ENCODE results near the gene POLQ. TPM values are rescaled to one million over a fixed set of nuclear protein-coding genes. Genes with fewer than 3 reads are reported as not detected.
"Not testable (repeated sequence)": the region's sequence is repeated elsewhere in the genome, so short reads cannot be mapped to it uniquely, and the experiment has no call there.

Gene POLQ
- total RNA-seq, 1 donor from 2014 or later: 0.38 TPM

DNA sequence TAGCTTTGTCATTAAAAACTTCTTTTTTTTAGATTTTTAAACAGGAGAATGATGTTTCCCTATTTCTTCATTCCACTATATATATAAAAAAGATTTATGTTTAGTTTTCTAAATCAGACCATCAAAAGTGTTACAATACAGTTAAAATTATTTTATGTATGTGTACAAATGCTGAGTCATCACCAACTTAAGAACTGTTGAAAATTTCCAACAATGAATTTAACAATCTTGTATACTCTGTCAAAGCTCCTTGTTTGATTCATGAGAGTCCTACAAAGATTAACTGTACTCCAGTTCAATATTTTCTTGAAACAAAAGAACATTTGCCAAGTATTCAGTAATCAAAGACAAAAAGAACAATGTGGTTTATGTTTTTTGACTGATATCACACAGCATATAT, 82.0 kb downstream of the POLQ start:
- H3K4me1 ChIP-seq: no peaks in the 10 kb centered on the region
- H3K27ac ChIP-seq (replicated peaks): no peak overlapping the region
- intact Hi-C loops (cut with micrococcal nuclease): no loop called here
- H3K9me3 ChIP-seq (replicated peaks): no peaks in the 10 kb centered on the region
- no peaks in the 10 kb centered on the region for H3K27me3 ChIP-seq (ENCODE audit: low read depth)
- TF ChIP-seq, protein P1, sequence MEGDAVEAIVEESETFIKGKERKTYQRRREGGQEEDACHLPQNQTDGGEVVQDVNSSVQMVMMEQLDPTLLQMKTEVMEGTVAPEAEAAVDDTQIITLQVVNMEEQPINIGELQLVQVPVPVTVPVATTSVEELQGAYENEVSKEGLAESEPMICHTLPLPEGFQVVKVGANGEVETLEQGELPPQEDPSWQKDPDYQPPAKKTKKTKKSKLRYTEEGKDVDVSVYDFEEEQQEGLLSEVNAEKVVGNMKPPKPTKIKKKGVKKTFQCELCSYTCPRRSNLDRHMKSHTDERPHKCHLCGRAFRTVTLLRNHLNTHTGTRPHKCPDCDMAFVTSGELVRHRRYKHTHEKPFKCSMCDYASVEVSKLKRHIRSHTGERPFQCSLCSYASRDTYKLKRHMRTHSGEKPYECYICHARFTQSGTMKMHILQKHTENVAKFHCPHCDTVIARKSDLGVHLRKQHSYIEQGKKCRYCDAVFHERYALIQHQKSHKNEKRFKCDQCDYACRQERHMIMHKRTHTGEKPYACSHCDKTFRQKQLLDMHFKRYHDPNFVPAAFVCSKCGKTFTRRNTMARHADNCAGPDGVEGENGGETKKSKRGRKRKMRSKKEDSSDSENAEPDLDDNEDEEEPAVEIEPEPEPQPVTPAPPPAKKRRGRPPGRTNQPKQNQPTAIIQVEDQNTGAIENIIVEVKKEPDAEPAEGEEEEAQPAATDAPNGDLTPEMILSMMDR (IDR thresholded peaks at IDR 0.05; ENCODE audit: borderline replicate concordance): no peak
- H3K36me3 ChIP-seq: no peaks in the 10 kb centered on the region
- H3K4me3 ChIP-seq: no peak overlapping the region
- DNase-seq: no peak

DNA sequence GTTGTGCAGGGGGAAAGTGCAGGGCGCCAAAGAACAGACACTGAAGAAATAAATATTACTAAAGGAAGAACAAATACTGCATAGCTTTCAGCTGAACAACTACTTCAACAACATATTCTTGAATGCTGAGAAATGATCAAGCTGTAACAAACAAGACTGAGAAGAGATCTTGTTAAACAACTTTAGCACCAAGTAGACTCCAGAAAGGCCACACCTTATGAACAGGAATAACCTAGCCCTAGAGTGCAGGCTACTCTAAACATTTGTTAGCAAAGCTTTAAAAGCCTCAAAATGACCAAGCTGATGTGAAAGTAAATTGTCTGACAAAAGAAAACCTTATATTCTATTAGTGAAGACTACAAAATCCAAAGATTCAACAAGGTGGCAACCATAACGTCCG, 83.2 kb downstream of the POLQ start:
- TF ChIP-seq, protein P1 (IDR thresholded peaks at IDR 0.05; ENCODE audit: borderline replicate concordance): no peak
- Histone ChIP-seq H3K36me3 (no peaks in the 10 kb centered on the region), H3K4me1 (no peaks in the 10 kb centered on the region), H3K27ac (replicated peaks) (no peak overlapping the region), H3K4me3 (no peak overlapping the region), H3K9me3 (replicated peaks) (no peaks in the 10 kb centered on the region), H3K27me3 (ENCODE audit: low read depth) (no peaks in the 10 kb centered on the region)
- intact Hi-C loops (cut with micrococcal nuclease): no loop called here
- DNase-seq: no peak

DNA sequence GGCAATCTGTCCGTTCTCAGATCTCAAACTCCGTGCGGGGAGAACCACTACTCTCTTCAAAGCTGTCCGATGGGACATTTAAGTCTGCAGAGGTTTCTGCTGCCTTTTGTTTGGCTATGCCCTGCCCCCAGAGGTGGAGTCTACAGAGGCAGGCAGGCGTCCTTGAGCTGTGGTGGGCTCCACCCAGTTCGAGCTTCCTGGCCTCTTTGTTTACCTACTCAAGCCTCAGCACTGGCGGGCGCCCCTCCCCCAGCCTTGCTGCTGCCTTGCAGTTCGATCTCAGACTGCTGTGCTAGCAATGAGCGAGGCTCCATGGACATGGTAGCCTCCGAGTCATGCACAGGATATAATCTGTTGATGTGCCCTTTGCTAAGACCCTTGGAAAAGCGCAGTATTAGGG, 94.0 kb downstream of the POLQ start:
- H3K36me3 ChIP-seq; H3K9me3 ChIP-seq (replicated peaks); DNase-seq; H3K4me1 ChIP-seq; H3K27ac ChIP-seq (replicated peaks); H3K4me3 ChIP-seq; intact Hi-C loops (cut with micrococcal nuclease); H3K27me3 ChIP-seq (ENCODE audit: low read depth): not testable (repeated sequence)

DNA sequence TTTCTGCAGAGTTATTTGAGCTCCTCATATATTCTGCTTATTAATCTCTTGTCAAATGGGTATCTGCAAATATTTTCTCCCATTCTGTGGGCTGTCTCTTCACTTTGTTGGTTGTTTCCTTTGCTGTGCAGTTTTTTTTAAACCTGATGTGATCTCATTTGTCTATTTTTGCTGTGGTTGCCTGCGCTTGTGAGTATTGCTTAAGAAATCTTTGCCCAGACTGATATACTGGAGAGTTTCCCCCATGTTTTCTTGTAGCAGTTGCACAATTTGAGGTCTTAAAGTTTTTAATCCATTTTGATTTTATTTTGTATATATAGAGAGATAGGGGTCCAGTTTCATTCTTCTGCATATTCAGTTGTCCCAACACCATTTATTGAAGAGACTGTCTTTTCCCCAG, 102.3 kb downstream of the POLQ start:
- intact Hi-C loops (cut with micrococcal nuclease): no loop called here
- Histone ChIP-seq H3K27me3 (ENCODE audit: low read depth) (no peaks in the 10 kb centered on the region), H3K4me3 (no peak overlapping the region), H3K36me3 (no peaks in the 10 kb centered on the region), H3K4me1 (no peaks in the 10 kb centered on the region), H3K9me3 (replicated peaks) (no peaks in the 10 kb centered on the region), H3K27ac (replicated peaks) (no peak overlapping the region)
- DNase-seq: no peak
- TF ChIP-seq, protein P1 (IDR thresholded peaks at IDR 0.05; ENCODE audit: borderline replicate concordance): no peak

DNA sequence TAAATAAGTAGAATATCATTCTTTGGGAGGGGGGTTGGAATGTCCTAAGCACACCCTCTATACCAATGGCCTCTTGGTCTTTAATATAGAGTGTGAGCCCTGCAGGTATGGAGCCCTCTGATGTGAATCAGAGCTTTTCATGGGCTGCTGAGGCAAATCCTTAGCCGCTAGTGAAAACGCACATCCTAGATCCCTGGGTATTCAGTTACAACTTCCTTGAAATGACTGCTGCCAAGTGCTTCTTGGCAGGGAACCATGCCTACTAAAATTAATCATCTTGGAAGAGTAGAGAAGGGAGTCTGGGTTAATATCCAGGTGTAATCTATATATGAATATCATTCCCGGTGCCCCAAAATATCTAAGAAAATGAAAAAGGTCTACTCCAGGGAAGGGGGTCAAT, 109.1 kb downstream of the POLQ start:
- H3K27me3 ChIP-seq (ENCODE audit: low read depth): no peaks in the 10 kb centered on the region
- no peak overlapping the region for H3K4me3 ChIP-seq
- TF ChIP-seq, protein P1 (IDR thresholded peaks at IDR 0.05; ENCODE audit: borderline replicate concordance): no peak
- no peaks in the 10 kb centered on the region for H3K4me1 ChIP-seq
- H3K27ac ChIP-seq (replicated peaks): no peak overlapping the region
- intact Hi-C loops (cut with micrococcal nuclease): no loop called here
- H3K36me3 ChIP-seq: no peaks in the 10 kb centered on the region
- DNase-seq: no peak
- no peaks in the 10 kb centered on the region for H3K9me3 ChIP-seq (replicated peaks)

DNA sequence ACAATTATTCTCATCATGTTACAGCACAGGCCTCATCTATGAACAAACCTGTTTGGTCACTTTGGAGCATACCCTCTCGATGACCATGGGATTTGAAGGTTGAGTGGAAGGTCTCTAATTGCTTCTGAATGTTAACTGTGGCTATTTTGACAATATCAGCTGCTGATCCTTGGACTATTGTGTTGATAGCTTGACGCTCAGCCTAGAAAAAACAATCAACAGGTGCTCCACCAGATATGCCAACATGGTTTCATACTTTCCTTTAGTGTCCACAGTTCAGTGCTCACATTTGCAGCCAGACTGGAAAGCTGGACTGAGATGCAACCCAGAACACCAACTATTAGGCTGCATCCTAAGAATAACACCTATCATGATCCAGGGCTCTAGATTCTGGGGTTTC, 109.7 kb downstream of the POLQ start:
- Histone ChIP-seq H3K4me1 (no peaks in the 10 kb centered on the region), H3K27ac (replicated peaks) (no peak overlapping the region), H3K9me3 (replicated peaks) (no peaks in the 10 kb centered on the region), H3K36me3 (no peaks in the 10 kb centered on the region), H3K27me3 (ENCODE audit: low read depth) (no peaks in the 10 kb centered on the region), H3K4me3 (no peak overlapping the region)
- intact Hi-C loops (cut with micrococcal nuclease): no loop called here
- DNase-seq: no peak
- TF ChIP-seq, protein P1 (IDR thresholded peaks at IDR 0.05; ENCODE audit: borderline replicate concordance): no peak
